Right atrium auricular region (tissue), 2 donors: ENCODE results near the gene C20orf141. TPM values are rescaled to one million over a fixed set of nuclear protein-coding genes. Genes with fewer than 3 reads are reported as not detected.

Experiments
- DNase-seq: peaks from one replicate; pipeline ENCODE4 v3.0.0-alpha.2; 2019; ENCODE audit warnings: low spot score
- H3K27ac ChIP-seq, 2 donors: fragments of 200-600 bp; sonication (generic); 1 replicate in 1 of 2; 2 replicates in 1 of 2; pipeline ENCODE4 v1.5.1; 2016 to 2019
- H3K27me3 ChIP-seq, 2 donors: fragments of 200-600 bp; sonication (generic); one replicate each; pipeline versions ENCODE4 v1.5.1 to v1.6.0; 2017 to 2019
- H3K36me3 ChIP-seq: fragments of 200-600 bp; sonication (generic); one replicate; pipeline ENCODE4 v1.5.1; 2016
- H3K4me1 ChIP-seq, 2 donors: fragments of 200-600 bp; sonication (generic); one replicate each; pipeline versions ENCODE4 v1.5.1 to v1.6.0; 2017 to 2019
- H3K4me3 ChIP-seq, 2 donors: fragments of 200-600 bp; sonication (generic); 1 replicate in 1 of 2; 2 replicates in 1 of 2; pipeline ENCODE4 v1.5.1; 2017 to 2019; ENCODE audit warnings: mild to moderate bottlenecking in 1 of 2, moderate library complexity in 1 of 2
- H3K9me3 ChIP-seq, 2 donors: fragments of 200-600 bp; sonication (generic); one replicate each; pipeline ENCODE4 v1.5.1; 2019
- total RNA-seq, 2 donors: library from RNA; depleted of rRNA; stranded (reverse); fragments of >200 nt; gene quantifications; one replicate each; pipeline ENCODE4 v1.1.0, GENCODE V29; 2016
- TF ChIP-seq, protein P1 (sequence below), 2 donors: fragments of 200-600 bp; sonication (generic); IDR thresholded peaks; one replicate each; pipeline ENCODE4 v1.5.1; 2019; ENCODE audit warnings: antibody characterized with exemption in 2 of 2

The C20orf141 gene
- total RNA-seq, 2 donors from 2014 or later: not detected

GRCh38 chr20:2798095-2798805, 16.5 kb upstream of the C20orf141 start:
- Histone ChIP-seq H3K9me3 (no peaks in the 10 kb centered on the region), H3K36me3 (no peaks in the 10 kb centered on the region), H3K4me3 (no peak overlapping the region), H3K27ac (no peak overlapping the region), H3K4me1 (peaks cover 0 to 20% of the 10 kb centered on the region in 2 donors), H3K27me3 (peaks cover 0 to 11% of the 10 kb centered on the region in 2 donors)
- DNase-seq: no peak
- TF ChIP-seq, protein P1, sequence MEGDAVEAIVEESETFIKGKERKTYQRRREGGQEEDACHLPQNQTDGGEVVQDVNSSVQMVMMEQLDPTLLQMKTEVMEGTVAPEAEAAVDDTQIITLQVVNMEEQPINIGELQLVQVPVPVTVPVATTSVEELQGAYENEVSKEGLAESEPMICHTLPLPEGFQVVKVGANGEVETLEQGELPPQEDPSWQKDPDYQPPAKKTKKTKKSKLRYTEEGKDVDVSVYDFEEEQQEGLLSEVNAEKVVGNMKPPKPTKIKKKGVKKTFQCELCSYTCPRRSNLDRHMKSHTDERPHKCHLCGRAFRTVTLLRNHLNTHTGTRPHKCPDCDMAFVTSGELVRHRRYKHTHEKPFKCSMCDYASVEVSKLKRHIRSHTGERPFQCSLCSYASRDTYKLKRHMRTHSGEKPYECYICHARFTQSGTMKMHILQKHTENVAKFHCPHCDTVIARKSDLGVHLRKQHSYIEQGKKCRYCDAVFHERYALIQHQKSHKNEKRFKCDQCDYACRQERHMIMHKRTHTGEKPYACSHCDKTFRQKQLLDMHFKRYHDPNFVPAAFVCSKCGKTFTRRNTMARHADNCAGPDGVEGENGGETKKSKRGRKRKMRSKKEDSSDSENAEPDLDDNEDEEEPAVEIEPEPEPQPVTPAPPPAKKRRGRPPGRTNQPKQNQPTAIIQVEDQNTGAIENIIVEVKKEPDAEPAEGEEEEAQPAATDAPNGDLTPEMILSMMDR (IDR thresholded peaks at IDR 0.05): no peak

DNA sequence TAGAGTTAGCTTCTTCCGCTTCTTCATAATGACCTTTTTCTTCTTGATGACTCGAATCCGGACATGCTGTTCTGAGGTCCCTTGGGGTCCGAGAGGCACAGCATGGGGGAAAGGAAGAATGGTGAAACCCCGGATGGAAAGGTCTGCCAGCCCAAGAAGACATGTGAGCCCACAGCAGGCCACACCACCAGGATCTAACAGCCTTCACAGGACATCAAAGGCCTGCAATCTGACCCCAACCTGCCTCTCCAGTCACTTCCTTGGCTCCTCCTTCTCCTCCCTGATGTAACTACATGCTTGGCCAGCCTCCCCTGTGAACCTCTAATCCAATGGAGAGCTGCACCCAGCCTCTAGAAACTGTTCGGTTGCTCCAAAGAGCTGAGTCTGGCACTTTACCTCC, 16.0 kb upstream of the C20orf141 start:
- no peak overlapping the region for H3K4me3 ChIP-seq
- no peaks in the 10 kb centered on the region for H3K36me3 ChIP-seq
- peaks cover 0 to 11% of the 10 kb centered on the region in 2 donors for H3K27me3 ChIP-seq
- no peaks in the 10 kb centered on the region for H3K9me3 ChIP-seq
- no peak overlapping the region for H3K27ac ChIP-seq
- H3K4me1 ChIP-seq: peaks cover 0 to 20% of the 10 kb centered on the region in 2 donors
- TF ChIP-seq, protein P1 (IDR thresholded peaks at IDR 0.05): no peak
- no peak for DNase-seq

DNA sequence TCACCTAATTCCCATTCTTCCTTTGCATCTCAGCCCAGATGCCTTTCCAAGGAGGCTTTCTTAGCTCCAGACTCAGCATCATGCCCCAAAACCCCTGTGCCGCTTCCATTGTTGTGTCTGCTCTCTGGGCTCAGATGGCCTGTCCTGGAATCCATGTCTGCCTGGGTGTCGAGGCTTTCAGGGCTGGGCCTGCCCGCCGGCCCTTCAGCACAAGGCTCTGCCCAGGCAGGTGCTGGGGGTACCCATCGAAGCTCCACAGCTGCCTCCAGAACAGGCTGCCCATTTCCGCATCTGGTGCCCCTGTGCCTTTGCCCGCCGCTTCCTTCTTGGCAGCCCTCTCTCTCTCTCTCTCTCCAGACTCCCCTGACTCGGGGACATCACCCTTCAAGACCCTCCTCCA, 15.5 kb upstream of the C20orf141 start:
- Histone ChIP-seq H3K27ac (no peak overlapping the region), H3K9me3 (no peaks in the 10 kb centered on the region), H3K27me3 (peaks cover 0 to 11% of the 10 kb centered on the region in 2 donors), H3K4me3 (peak overlapping the region in 1 of 2 donors; percentile 44), H3K36me3 (no peaks in the 10 kb centered on the region), H3K4me1 (peaks cover 0 to 20% of the 10 kb centered on the region in 2 donors)
- DNase-seq: no peak
- TF ChIP-seq, protein P1 (IDR thresholded peaks at IDR 0.05): no peak

DNA sequence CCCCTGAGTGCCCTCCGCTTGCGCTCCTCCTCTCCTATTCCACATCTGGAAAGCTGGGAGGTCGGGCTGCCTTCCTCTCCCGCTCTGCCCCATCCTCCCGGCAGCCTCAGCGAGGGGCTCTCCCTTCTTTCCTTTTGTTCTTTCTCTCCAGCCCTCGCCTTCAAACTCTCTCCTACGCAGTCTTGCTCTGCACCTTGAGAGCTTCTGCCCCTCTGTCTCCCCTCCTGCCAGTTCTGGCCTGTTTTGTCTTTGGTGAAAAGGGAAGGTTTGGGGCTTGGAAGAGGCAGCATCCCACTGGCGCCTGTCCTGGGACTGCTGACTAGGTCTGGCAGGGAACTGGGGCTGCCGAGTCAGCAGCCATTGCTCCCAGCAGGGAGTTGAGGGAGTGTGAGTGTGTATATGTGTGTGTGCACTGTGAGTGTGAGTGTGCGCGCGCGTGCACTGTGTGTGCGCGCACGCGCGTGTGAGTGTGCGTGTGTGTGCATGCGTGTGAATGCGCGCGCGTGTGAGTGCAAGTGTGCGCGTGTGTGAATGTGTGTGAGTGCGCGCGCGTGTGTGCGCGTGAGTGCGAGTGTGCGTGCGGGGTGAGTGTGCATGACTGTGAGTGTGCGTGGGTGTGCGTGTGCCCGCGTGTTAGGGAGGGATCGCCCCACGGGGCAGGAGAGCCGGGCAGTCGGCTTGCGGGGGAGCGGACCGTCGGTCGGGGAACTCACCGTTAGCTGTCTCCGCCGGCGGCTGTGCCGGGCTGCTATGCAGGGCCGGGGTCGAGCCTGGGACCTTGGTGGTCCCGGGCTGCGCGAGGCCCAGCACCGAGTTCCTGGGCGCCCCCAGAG, 14.9 kb upstream of the C20orf141 start:
- H3K4me3 ChIP-seq: peak overlapping the region in 1 of 2 donors; percentile 44
- peaks cover 0 to 11% of the 10 kb centered on the region in 2 donors for H3K27me3 ChIP-seq
- TF ChIP-seq, protein P1 (IDR thresholded peaks at IDR 0.05): no peak
- peaks cover 0 to 20% of the 10 kb centered on the region in 2 donors for H3K4me1 ChIP-seq
- no peak for DNase-seq
- H3K36me3 ChIP-seq: no peaks in the 10 kb centered on the region
- no peaks in the 10 kb centered on the region for H3K9me3 ChIP-seq
- no peak overlapping the region for H3K27ac ChIP-seq

GRCh38 chr20:2800521-2801285, 14.1 kb upstream of the C20orf141 start, which contains the start of gene CPXM1:
CPXM1 (minus strand) TSS chr20:2800627; CDS start chr20:2800572, 55 bp downstream.
- Histone ChIP-seq H3K27ac (no peak within 1 kb of the TSS), H3K4me1 (peaks cover 0 to 20% of the 10 kb centered on the region in 2 donors), H3K36me3 (no peaks in the 10 kb centered on the region), H3K9me3 (no peaks in the 10 kb centered on the region), H3K27me3 (peaks cover 0 to 12% of the 10 kb centered on the region in 2 donors), H3K4me3 (peak within 1 kb of the TSS in 1 of 2 donors; percentile 44)
- no peak for DNase-seq
- TF ChIP-seq, protein P1 (IDR thresholded peaks at IDR 0.05): no peak
